GM12873 (cell line): ENCODE data around the gene NFIA.

Experiments
- TF ChIP-seq, protein P1 (sequence below): IDR thresholded peaks from 2 replicates; pipeline ENCODE4 v1.5.1; 2012; ENCODE audit warnings: low read depth, mild to moderate bottlenecking, moderate library complexity, low read length, control low read depth; ENCODE audit not compliant: insufficient read depth; ENCODE audit errors: missing control alignments

NFIA gene

GRCh38 chr1:61089741-61090140, 7.4 kb downstream of the NFIA start:
- TF ChIP-seq, protein P1, sequence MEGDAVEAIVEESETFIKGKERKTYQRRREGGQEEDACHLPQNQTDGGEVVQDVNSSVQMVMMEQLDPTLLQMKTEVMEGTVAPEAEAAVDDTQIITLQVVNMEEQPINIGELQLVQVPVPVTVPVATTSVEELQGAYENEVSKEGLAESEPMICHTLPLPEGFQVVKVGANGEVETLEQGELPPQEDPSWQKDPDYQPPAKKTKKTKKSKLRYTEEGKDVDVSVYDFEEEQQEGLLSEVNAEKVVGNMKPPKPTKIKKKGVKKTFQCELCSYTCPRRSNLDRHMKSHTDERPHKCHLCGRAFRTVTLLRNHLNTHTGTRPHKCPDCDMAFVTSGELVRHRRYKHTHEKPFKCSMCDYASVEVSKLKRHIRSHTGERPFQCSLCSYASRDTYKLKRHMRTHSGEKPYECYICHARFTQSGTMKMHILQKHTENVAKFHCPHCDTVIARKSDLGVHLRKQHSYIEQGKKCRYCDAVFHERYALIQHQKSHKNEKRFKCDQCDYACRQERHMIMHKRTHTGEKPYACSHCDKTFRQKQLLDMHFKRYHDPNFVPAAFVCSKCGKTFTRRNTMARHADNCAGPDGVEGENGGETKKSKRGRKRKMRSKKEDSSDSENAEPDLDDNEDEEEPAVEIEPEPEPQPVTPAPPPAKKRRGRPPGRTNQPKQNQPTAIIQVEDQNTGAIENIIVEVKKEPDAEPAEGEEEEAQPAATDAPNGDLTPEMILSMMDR, result no peak

- TF ChIP-seq, protein P1, result no peak
Measured at GRCh38 chr1:61090546-61091202, 8.3 kb downstream of the NFIA start.

- TF ChIP-seq, protein P1, result no peak
Measured at GRCh38 chr1:61091455-61091854, 9.1 kb downstream of the NFIA start.

DNA sequence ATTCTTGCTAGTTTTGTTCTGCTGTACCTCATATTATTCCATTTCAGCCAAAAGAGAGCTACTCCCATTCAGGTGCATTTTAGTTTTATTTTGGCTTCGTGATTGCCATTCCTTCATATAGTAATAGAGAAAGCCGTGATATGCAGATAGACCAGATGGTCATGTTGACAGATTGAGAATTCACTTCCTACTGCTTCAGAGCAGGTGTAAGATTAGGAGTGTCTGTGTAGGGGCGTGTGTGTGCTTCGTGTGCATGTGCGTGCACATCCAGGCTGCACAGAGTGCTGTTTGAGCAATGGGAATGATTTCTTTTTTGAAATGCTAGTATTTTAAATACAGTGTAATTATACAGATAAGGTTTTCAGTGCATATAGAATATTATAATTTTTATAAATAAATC, 10.3 kb downstream of the NFIA start:
- TF ChIP-seq, protein P1, result no peak

DNA sequence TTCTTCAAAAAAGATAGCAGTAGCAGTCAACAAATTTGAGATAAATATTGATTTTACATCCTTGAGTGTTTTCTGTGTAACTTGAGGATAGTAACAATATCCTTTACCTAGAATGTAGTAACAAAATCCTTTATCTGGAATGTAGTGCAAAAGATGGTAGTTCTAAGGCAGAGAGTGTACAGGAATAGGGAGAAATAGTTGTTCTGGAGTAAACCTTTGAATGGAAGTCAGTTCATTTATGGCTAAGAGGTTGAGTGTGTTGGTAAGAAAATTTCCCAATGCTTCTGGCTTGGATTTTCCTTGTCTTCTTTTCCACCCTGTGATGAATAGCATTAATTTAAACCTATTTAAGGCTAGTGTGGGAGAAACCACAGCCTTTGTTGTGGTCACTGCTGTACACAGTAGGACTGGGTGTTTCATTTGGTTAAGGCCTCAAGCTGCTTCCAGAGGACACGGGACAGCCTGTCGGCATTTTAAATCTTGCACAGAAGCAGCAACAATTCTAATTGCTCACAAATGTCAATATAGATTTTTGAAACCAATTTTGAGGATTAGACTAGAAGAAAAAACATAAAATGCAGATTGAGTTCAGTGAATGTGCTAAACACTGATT, 11.3 kb downstream of the NFIA start:
- TF ChIP-seq, protein P1, result no peak

GRCh38 chr1:61094677-61095469, 12.5 kb downstream of the NFIA start:
- TF ChIP-seq, protein P1, result no peak

DNA sequence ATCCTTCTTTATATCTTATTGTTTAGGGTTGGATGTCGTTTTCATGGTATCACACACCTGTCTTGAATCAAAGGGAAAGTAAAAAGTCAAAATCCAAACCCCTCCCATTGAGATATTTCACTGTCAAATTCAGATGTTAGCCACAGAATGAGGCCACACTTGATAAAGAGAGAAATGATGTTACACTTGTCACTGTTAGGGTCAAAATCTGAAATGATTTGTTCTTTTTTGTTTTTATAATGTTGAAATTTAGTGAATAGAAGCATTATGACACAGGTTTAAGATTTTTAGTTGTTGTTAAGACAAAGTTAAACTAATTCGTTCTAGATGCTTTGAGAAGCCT, 13.1 kb downstream of the NFIA start:
- TF ChIP-seq, protein P1, result no peak
